Esophagus muscularis mucosa (tissue), 4 donors: ENCODE data around the gene ORM2. TPM values are rescaled to one million over a fixed set of nuclear protein-coding genes. Genes with fewer than 3 reads are reported as not detected.

Experiments
- DNase-seq: peaks from one replicate; pipeline ENCODE4 v3.0.0-alpha.2; 2017; ENCODE audit errors: extremely low spot score
- H3K27ac ChIP-seq, 4 donors: fragments of 200-600 bp; sonication (generic); replicated peaks in 1 of 4; 1 replicate in 3 of 4; 2 replicates in 1 of 4; pipeline ENCODE4 v1.5.1; 2016 to 2019; ENCODE audit warnings: mild to moderate bottlenecking in 1 of 4
- H3K27me3 ChIP-seq, 4 donors: fragments of 200-600 bp; sonication (generic); one replicate each; pipeline versions ENCODE4 v1.5.1 to v1.6.0; 2016 to 2019
- H3K36me3 ChIP-seq, 4 donors: fragments of 200-600 bp; sonication (generic); one replicate each; pipeline ENCODE4 v1.5.1; 2016 to 2019
- H3K4me1 ChIP-seq, 4 donors: fragments of 200-600 bp; sonication (generic); one replicate each; pipeline ENCODE4 v1.5.1; 2016 to 2019
- H3K4me3 ChIP-seq, 4 donors: fragments of 200-600 bp; sonication (generic); 1 replicate in 2 of 4; 2 replicates in 2 of 4; pipeline ENCODE4 v1.5.1; 2016 to 2019; ENCODE audit warnings: mild to moderate bottlenecking in 4 of 4, moderate library complexity in 1 of 4
- H3K9me3 ChIP-seq, 4 donors: fragments of 200-600 bp; sonication (generic); 1 replicate in 3 of 4; 2 replicates in 1 of 4; pipeline ENCODE4 v1.5.1; 2016 to 2019
- EP300 ChIP-seq: sonication (generic); formaldehyde crosslinking; IDR thresholded peaks from one replicate; pipeline ENCODE4 v1.6.1; 2017; ENCODE audit warnings: antibody characterized with exemption
- POLR2A ChIP-seq: fragments of 450-650 bp; IDR thresholded peaks from one replicate; pipeline ENCODE4 v1.6.1; 2017; ENCODE audit warnings: antibody characterized with exemption, moderate library complexity, mild to moderate bottlenecking, low read depth
- POLR2AphosphoS5 ChIP-seq, 2 donors: sonication (generic); formaldehyde crosslinking; IDR thresholded peaks; one replicate each; pipeline ENCODE4 v1.6.1; 2017; ENCODE audit warnings: antibody characterized with exemption in 2 of 2
- WGBS: methylation state at CpG from one replicate; pipeline ENCODE4 v1.1.5; 2018; 5-methylcytosine and 5-hydroxymethylcytosine counted together
- intact Hi-C: fragments of 100-400 bp; cut with DNase I; formaldehyde crosslinking; loops from one replicate; pipeline ENCODE4 v1.15.1; 2023
- total RNA-seq, 4 donors: library from RNA; depleted of rRNA; stranded (reverse); fragments of >200 nt; gene quantifications; one replicate each; pipeline versions ENCODE4 v1.1.0 to v1.2.1, GENCODE V29; 2016
- TF ChIP-seq, protein P1 (sequence below), 3 experiments: fragments of 200-600 bp in 2 of 3; fragments of 450-650 bp in 1 of 3; sonication (generic) in 2 of 3; IDR thresholded peaks; one replicate each; pipeline ENCODE4 v1.5.1; 2017 to 2019; ENCODE audit warnings: antibody characterized with exemption in 3 of 3, mild to moderate bottlenecking in 2 of 3, moderate library complexity in 1 of 3

ORM2 gene
- total RNA-seq, 4 donors from 2014 or later = not detected

DNA sequence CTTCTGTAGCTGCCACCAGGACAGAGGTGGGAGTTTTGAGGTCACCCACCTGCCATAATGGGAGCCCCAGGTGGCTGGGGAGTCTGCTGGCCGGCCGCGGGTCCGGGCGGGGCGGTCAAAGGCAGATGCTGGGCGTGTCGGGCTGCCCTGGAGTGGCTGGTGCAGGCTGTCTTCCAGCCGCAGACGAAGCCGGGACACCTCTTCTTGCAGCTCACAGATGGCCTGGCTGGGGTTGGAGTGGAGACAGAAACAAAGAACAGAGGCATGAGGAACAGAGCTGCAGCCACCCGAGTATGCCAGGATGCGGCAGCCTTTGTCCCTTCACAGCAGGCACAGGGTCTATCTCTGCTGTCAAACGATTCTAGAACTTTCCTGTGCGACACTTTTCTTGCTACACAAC is 18.0 kb downstream of the ORM2 start:
- Histone ChIP-seq H3K27me3 (no peaks in the 10 kb centered on the region), H3K36me3 (peaks cover 38 to 100% (median 85%) of the 10 kb centered on the region in 4 donors), H3K4me3 (no peak overlapping the region), H3K27ac (no peak overlapping the region), H3K4me1 (peaks cover 3 to 41% (median 21%) of the 10 kb centered on the region in 4 donors), H3K9me3 (no peaks in the 10 kb centered on the region)
- TF ChIP-seq EP300 (no peak), POLR2AphosphoS5 (IDR thresholded peaks at IDR 0.05) (no peak), POLR2A (no peak)
- TF ChIP-seq, protein P1, sequence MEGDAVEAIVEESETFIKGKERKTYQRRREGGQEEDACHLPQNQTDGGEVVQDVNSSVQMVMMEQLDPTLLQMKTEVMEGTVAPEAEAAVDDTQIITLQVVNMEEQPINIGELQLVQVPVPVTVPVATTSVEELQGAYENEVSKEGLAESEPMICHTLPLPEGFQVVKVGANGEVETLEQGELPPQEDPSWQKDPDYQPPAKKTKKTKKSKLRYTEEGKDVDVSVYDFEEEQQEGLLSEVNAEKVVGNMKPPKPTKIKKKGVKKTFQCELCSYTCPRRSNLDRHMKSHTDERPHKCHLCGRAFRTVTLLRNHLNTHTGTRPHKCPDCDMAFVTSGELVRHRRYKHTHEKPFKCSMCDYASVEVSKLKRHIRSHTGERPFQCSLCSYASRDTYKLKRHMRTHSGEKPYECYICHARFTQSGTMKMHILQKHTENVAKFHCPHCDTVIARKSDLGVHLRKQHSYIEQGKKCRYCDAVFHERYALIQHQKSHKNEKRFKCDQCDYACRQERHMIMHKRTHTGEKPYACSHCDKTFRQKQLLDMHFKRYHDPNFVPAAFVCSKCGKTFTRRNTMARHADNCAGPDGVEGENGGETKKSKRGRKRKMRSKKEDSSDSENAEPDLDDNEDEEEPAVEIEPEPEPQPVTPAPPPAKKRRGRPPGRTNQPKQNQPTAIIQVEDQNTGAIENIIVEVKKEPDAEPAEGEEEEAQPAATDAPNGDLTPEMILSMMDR (IDR thresholded peaks at IDR 0.05) = no peak
- WGBS = 94% methylated on average over 14 of the region's 15 CpGs
- intact Hi-C loops = loop anchor here (10.0 kb wide), 1 partner anchor 307 kb away; the partner anchor contains the start of gene TEX53
- DNase-seq = no peak

DNA sequence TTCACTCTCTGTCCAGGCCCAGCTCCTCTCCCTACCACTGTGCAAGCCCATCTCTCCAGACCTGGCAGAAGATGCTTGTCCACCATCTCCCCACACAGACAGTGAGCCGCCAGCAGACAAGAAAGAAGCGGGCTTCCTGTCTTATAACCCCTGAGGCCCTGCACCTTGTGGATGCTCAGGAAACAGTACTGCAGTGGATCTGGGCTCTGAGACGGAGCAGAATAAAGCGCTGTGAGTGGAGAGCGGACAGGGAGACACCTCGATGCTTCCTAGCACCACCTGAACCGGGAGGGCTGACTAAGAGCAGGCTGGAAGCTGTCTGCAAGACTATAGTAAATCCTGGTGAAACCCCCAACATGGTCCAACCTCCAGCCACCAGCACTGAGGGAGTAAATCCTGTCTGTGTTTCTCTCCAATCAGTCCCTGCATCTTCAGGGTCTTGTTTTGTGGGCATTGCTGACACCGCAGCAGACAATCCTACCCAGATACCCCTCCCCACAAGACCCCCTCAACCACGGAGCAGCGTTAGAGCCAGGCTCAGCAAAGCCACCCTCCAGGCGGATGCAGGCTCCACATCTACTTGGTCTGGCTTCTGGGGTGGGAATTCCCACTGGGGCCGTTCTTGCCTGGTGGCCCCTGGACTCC is 18.7 kb downstream of the ORM2 start:
- 80% methylated on average over 9 of the region's 12 CpGs for WGBS
- no peaks in the 10 kb centered on the region for H3K27me3 ChIP-seq
- intact Hi-C loops = loop anchor here (10.0 kb wide), 1 partner anchor 306 kb away; the partner anchor contains the start of gene TEX53
- H3K4me3 ChIP-seq = no peak overlapping the region
- no peak for DNase-seq
- no peaks in the 10 kb centered on the region for H3K9me3 ChIP-seq
- peaks cover 36 to 100% (median 80%) of the 10 kb centered on the region in 4 donors for H3K36me3 ChIP-seq
- peak overlapping the region; percentile 59 to 73 (median 67) for H3K27ac ChIP-seq
- peaks cover 3 to 41% (median 21%) of the 10 kb centered on the region in 4 donors for H3K4me1 ChIP-seq
- TF ChIP-seq, protein P1 (IDR thresholded peaks at IDR 0.05) = no peak
- TF ChIP-seq POLR2AphosphoS5 (IDR thresholded peaks at IDR 0.05) = no peak
- TF ChIP-seq POLR2A = no peak
- no peak for TF ChIP-seq EP300

DNA sequence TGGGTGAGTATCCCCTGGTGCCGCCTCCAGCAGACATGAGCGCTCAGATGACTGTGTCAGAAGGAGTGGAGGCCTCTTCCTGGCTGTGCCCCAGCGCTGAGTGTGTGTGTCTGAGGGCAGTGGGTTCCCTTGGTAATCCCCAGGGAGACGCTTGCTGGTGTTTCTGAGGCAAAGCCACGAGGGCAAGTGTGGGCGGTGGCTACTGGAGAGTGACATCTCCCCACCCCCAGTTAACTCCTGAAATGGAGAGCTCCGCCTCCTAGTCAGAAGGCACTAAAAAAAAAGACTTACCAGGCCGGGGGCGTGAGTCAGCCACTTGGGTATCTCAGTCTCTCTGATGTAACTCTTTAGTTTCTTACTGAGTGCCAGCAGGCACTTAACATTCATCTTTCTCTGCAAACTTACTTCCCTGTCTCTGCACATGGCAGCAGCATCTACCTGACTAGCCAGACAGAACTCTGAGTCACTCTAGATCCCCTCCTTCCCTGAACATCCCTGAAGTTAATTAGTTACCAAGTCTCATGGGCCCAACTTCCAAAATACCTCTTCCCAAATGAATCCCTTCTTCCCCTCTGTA is 19.3 kb downstream of the ORM2 start:
- WGBS = 7% methylated on average over 6 of the region's 9 CpGs
- Histone ChIP-seq H3K27me3 (no peaks in the 10 kb centered on the region), H3K9me3 (no peaks in the 10 kb centered on the region), H3K4me1 (peaks cover 3 to 41% (median 21%) of the 10 kb centered on the region in 4 donors), H3K27ac (peak overlapping the region; percentile 59 to 73 (median 67)), H3K4me3 (no peak overlapping the region), H3K36me3 (peaks cover 37 to 98% (median 76%) of the 10 kb centered on the region in 4 donors)
- DNase-seq = peak; percentile 95
- TF ChIP-seq POLR2AphosphoS5 (IDR thresholded peaks at IDR 0.05) = peak; percentile 51 to 60
- no peak for TF ChIP-seq POLR2A
- TF ChIP-seq, protein P1 (IDR thresholded peaks at IDR 0.05) = no peak
- no peak for TF ChIP-seq EP300
- intact Hi-C loops = loop anchor here (10.0 kb wide), 1 partner anchor 306 kb away; the partner anchor contains the start of gene TEX53

DNA sequence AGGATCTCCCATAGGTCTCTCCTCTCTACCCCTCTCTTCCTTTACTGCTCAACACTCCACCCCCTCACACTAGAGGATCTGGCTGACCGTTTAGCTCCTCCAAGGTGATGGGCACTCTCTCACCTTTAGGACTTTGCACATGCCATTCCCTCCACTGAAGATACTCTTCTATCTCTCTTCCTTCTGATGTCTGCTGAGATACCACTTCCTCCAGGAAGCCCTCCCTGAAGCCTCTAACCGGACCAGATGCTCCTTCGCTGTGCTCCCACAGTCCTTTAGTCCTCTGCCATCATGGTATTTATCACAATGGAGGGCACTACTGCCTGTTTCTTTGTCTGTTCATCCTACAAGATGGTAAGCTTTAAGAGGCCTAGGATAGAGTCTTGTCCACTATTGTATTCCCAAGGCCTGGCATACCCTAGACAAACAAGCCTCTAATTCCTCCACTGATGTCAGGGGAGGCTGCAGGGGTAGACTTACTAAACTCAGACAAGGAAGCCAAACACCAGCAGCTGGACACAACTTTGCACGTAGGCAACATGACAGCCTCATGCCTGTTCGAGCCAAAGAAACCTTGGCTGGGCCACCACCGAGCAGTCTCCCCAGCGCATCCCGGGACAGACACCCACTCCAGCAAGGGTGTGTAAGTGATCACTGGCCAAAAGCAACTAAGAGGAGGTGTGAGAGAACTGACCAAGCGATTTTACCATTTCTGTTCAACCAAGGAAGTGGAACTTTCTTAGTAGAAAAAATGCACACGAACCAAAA is 20.2 kb downstream of the ORM2 start:
- WGBS = 70% methylated on average over 10 of the region's 10 CpGs
- H3K36me3 ChIP-seq = peaks cover 36 to 97% (median 73%) of the 10 kb centered on the region in 4 donors
- TF ChIP-seq EP300 (no peak), POLR2AphosphoS5 (IDR thresholded peaks at IDR 0.05) (no peak), POLR2A (no peak)
- TF ChIP-seq, protein P1 (IDR thresholded peaks at IDR 0.05) = no peak

More for the DNA sequence above, 20.2 kb downstream of the ORM2 start:
- H3K27me3 ChIP-seq = no peaks in the 10 kb centered on the region
- no peaks in the 10 kb centered on the region for H3K9me3 ChIP-seq
- DNase-seq = no peak
- peak overlapping the region; percentile 59 to 73 (median 62) for H3K27ac ChIP-seq
- H3K4me3 ChIP-seq = no peak overlapping the region
- intact Hi-C loops = loop anchor here (5.0 to 10.0 kb wide), 2 partner anchors 37 to 305 kb away; partner anchors contain the start of genes AKNA and TEX53
- H3K4me1 ChIP-seq = peaks cover 3 to 41% (median 21%) of the 10 kb centered on the region in 4 donors
